Epidermal melanocyte (primary cell): ENCODE measurements around the gene KHDC1.
"Not testable (repeated sequence)": the region's sequence is repeated elsewhere in the genome, so short reads cannot be mapped to it uniquely, and the experiment has no call there.

Source experiments
- DNase-seq: peaks from one replicate; pipeline ENCODE4 v3.0.0; 2011; ENCODE audit warnings: low spot score; ENCODE audit not compliant: insufficient read length

Gene KHDC1

DNA sequence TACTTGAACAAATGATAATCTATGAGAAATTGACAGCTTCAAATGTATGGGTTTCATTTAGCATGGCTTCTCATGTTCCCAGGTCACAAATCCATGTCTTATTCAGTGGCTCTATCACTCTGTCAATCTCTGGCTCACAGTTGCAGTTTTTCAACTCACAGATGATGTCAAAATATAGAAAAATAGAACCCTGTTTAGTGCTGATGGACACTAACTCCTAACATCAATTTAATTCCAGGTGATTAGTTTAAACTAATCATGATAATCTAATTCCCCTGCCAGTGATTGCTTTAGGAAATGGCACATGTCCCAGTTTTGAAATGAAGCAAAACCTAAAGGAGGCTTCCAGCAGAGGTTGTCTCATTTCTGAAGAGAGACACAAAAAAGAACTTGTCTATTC lies 13.0 kb downstream of the KHDC1 start:
- no peak for DNase-seq

DNA sequence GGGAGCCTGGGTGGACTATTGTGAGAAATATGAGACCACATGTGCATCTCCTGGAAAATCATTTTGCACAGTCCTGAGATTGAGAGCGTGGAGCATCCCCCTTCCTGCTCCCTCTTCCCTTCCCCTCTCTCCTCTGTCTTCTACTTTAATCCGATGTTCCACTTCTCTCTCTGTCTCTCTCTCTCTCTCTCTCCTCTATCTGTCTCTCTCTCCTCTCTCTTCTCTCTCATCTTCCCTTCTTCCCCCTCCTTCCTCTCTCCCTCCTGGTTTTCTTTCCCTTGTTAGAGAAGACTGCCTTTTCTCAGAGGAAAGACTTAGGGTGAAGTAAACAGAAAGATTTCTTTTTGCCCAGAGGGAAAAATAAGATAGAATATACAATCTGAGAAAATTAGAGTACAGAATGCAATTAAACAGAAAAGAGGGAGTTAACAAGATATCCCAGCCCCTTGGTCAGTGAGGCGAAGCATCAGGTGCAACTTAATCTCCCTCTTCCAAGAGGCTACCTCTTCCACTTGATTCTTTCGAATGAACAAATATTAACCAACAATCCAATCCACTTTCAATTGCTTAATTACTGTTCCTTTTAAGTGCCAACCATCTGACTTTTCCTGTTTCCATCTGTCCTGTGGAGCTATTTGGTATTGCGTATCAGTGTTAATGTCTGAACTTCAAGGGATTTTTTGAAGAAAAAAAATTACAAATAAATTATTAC lies 14.6 kb downstream of the KHDC1 start:
- DNase-seq: no peak

DNA sequence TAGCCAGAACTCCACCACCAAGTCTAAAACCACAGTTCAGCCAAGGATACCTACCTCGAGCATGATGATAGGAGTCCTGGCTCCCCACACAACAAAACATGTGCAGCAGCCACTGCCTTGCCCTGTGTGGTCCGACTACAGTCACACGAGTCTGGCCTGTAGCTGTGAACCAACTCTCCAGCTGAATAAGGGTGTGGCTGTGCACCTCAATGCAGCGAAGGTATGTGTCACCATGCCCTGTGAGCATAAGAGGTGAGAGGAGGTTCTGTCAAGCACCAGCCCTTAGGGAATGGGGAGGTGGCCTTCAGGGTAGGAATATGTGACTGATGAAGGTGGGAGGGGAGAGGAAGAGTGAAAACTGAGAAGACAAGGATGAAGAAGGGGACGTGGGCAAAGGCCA lies 21.0 kb downstream of the KHDC1 start:
- DNase-seq: no peak

DNA sequence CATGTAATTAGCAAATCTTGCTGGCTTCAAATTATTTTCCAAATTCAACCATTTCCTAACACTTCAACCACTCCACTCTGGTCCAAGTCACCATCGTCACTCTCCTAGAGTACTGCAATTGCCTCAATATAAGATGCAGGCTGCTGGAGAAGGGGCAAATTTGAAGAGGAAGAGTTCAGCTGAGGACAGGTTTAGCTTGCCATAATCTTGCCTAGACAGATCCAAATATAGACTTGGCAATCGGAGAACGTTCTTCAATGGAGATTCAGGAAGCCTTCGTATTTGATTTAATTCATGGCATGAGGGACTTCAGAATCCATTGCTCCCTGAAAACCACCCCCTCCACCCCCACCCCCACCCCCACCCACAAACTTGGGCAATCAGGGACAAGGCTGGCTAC lies 22.3 kb downstream of the KHDC1 start:
- DNase-seq: no peak

DNA sequence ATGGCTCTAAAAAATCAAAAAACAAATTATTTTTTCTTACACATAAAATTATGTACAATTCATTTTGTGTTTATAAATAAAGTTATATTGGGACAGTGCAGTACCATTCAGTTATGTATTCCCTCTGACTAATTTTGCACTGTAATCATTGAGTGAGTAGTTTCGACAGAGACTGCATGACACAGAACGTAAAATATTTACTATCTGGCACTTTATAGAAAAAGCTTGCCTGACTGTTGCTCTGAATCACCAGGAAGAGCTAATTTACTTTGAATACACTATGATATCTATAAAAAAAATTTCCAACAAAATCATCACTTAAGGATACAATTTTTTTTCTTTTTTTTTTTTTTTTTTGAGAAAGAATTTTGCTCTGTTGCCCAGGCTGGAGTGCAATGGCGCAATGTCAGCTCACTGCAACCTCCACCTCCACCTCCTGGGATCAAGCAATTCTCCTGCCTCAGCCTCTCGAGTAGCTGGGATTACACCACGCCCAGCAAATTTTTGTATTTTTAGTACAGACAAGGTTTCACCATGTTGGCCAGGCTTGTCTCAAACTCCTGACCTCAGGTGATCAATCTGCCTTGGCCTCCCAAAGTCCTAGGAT lies 26.7 kb downstream of the KHDC1 start:
- DNase-seq: no peak

DNA sequence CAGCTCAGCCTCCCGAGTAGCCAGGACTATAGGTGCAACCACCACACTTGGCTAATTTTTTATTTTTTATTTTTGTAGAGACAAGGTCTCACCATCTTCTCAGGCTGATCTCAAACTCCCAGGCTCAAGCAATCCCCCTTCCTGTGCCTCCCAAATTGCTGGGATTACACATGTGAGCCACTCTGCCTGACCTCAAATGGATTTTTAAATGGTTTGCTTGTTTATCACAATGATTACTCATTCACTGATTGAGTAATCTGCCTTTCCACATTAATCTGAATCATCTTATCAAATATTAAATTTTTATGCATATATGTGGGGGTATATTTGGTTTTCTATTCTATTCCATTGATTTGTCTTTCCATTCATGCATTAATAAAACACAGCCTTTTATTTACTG lies 28.3 kb downstream of the KHDC1 start:
- no peak for DNase-seq

DNA sequence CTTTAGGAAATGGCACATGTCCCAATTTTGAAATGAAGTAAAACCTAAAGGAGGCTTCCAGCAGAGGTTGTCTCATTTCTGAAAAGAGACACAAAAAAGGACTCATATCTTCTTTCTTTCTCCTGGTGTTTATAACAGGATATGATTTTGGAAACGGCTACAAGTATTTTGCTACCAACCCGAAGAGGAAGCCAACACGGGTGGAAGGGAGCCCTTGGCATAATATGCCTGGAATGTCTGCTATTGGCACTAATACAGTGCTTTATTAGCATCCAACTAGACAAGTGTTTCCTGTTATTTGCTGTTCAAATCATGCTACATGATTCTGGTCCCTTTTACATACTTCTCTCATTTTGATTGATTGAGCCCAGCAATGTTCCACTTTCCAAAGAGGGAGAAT lies 29.0 kb downstream of the KHDC1 start:
- DNase-seq: not testable (repeated sequence)

DNA sequence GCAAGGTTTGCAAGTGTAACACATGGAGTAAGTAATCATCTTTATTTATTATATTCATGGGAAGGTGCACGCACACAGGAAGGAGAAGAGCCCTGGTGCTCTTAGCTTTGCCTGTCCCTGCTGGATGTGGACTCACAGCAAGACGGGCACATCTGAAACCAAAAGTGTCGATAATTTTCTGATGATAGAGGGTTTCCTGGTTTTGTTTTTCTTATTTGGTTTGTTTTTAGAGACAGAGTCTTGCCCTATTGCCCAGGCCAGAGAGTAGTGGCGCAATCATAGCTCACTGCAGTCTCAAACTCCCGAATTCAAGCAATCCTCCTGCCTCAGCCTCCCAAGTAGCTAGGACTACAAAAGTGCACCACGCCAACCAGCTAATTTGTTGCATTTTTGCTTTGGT lies 29.9 kb downstream of the KHDC1 start:
- no peak for DNase-seq

DNA sequence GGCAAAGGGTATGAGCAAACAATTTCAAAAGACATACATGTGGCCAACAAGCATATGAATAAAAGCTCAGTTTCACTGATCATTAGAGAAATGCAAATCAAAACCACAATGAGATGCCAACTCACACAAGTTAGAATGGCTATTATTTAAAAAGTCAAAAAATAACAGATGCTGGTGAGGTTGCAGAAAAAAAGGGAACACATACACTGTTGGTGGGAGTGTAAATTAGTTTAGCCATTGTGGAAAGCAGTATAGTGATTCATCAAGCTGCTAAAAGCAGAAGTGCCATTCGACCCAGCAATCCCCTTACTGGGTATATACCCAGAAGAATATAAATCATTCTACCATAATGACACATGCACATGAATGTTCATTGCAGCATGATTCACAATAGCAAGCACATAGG lies 31.0 kb downstream of the KHDC1 start:
- no peak for DNase-seq

DNA sequence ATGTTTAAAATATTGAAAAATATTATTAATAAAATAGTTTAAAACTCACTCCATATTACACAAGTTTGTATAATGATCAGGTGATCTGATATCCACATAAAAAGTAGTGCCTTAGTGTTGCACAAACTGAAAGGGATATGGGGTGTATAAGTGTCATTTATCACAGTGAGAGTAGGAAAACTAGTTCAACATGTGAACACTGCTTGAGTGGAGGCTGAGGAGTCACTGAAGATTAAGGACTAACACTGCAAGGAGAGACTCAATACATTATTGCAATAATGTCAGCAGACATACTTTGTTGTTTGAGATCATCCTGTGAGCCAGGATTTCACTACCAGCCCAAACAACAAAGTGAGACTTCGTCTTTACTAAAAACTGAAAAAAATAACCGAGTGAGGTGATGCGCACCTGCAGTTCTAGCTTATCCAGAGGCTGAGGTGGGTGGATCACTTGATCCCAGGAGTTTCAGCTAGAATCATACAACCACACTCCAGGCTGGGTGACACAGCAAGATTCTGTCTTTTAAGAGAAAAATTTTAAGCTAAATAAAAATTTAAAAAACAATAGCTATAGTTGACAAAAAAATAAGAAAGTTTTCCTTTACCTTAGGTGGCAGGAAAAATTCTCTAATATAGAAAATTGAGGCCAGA lies 35.3 kb downstream of the KHDC1 start:
- no peak for DNase-seq

DNA sequence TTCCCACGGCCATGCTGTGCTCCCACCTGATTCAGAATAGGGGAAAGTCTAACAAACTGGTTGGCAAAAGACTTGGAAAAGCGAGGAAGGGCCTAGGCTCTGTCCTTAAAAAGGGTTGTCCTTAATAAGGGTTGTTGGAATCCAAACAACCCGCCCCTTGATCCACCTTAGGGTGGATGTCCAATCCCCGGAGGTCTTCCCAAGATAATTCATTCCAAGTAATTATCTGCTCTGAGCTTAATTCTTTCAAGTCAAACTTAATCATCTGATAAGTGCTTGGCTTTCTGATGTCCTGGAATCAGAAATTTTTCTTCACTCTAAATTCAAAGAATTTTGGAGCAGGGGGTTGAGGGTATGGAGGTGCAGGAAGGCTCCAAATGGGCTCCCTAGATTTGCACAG lies 37.6 kb downstream of the KHDC1 start, which contains the start of gene KHDC1L:
TSS of gene KHDC1L (minus strand) at position 101 of the 400 bp plus-strand sequence. CDS start at position 13, 88 bp downstream.
- DNase-seq: no peak

DNA sequence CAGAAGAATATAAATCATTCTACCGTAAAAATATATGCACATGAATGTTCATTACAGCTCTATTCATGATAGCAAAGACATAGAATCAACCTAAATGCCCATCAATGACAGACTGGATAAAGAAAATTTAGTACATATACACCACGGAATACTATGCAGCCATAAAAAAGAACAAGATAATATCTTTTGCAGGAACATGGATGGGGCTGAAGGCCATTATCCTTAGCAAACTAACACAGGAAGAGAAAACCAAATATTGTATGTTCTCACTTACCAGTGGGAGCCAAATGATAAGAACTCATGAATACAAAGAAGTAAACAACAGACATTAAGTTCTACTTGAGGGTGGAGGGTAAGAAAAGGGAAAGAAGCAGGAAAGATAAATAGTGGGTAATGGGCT lies 46.1 kb downstream of the KHDC1 start:
- DNase-seq: no peak

DNA sequence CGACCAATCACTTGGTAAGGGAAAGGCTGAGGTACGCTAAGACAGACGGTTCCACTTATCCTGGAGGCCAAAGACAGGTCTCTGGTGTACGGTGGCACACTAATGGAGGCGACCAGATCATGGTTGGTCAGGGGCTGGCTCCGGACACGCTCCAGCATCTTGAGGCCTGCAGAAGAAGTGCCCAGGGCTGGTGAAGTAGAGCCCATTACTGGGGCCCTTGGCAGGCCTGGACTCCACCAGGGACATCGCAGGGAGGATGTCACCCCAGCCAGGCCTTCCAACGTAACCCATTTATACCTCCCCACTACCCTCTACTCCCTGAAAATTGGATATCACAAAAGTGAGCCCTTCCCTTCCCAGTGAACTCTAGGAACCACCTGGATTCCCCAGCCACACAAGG lies 53.9 kb downstream of the KHDC1 start:
- DNase-seq: no peak

DNA sequence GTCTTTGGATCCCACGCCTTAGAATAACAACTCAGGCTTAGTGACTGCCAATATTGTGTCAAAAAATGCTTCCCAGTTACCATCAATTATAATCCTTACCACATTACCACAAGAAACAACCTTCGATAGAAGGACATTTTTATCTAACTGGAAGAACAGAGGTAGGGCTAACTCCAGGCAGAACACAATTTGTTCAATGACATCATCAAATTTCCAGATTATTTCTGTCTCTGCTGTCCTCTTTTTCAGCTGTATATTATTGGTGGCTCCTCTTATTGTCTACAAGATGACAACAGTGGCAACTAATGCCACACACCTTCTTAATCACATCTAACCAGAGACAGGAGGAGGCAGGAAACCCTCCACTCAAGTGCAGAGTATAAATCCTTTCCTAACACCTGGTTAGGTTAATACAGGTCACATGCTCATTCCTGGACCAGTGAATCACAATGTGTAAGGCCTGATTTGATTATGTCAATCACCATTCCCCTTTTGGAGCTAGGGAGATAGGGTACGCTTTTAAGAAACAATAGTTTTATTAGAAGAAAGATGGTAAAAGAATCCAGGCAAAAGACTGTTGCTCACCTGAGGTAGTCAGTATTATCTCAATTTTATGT lies 55.7 kb downstream of the KHDC1 start:
- no peak for DNase-seq

DNA sequence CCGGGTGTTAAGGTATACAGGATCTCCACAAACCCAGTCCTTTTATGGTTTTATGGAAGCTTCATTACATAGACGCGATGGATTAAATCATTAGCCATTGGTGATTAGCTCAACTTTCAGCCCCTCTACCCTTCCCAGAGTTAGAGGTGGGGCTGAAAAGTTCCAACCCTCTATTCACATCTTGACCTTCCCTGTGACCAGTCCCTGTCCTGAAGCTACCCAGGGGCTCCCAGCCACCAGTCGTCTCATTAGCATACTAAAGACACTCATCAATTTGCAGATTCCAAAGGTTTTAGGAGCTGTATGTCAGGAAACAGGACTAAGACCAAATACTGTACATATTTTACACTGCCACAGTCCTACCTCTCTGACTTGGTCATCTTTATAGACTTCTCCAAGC lies 58.7 kb downstream of the KHDC1 start:
- no peak for DNase-seq

DNA sequence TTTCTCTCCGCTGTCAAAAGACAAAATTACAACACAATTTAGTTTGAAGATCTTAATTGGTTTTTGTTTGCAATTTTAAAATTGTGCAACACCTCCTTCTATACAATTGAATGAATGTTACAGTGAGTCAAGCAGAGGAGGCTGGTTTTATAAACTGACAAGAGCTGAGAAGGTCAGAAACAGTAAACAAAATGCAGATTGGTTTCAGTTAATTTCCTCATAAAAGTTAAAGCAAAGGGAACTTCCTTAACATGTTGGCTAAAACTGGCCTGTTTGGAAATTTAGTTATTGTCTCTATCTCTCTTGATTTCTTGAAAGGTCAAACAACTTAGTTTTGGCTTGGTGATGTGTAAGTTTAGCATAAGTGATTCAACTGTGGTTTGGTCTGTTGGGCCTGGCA lies 59.9 kb downstream of the KHDC1 start:
- no peak for DNase-seq

DNA sequence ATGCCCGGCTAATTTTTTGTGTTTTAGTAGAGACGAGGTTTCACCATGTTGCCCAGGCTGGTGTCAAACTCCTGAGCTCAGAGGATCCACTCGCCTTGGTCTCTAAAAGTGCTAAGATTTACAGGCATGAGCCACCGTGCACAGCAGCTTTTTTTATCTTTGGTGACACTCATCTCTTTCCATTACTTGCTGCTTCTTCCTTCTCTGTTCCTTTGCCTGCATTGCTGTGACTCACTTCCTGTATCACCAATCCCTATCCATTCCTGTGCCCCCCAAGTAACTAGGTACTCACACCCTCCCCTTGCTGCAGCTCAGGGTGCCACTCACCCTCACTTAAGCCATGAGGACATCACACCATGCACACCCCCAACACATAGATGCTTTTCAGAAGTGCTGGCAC lies 62.3 kb downstream of the KHDC1 start:
- no peak for DNase-seq

DNA sequence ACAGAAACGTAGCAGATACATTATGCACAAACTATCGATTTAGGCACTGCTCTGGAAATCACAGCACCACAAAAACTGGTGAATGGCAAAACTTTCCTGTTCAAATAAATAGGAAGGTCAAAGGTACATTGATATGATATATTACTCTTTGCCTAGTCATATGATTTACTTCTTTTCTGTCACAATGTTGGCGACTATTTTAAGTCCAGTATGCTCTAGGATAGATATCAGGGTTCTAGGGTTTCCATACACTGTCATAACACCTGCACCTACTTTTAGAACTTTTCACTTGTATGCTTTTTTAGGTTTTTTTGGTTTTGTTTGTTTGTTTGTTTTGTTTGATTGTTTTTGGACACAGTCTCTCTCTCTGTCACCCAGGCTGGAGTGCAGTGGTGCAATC lies 62.7 kb downstream of the KHDC1 start:
- no peak for DNase-seq

DNA sequence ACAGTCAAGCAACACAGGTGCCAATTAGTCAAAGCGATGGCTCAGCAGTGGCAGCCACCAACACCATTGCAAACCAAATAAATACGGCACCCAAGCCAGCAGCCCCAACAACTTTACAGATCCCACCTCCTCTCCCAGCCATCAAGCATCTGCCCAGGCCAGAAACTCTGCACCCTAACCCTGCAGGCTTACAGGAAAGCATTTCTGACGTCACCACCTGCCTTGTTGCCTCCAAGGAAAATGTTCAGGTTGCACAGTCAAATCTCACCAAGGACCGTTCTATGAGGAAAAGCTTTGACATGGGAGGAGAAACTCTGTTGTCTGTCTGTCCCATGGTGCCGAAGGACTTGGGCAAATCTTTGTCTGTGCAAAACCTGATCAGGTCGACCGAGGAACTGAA lies 68.3 kb downstream of the KHDC1 start:
- no peak for DNase-seq

DNA sequence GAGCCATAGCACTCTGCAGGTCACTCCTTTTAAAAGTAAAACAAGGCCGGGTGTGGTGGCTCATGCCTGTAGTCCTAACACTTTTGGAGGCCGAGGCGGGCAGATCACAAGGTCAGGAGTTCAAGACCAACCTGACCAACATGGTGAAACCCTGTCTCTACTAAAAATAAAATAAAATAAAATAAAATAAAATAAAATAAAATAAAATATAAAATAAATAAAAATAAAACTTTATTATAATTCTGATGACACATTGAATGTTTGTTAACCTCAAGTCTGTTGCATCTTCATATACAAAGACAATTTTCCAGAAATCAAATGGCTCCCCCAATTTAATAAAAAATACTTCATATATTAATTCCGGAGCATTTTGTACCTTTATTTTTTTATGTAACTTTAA lies 69.7 kb downstream of the KHDC1 start:
- not testable (repeated sequence) for DNase-seq
